OCI-LY1 (cell line): ENCODE data around the gene MED22.

Experiments used
- H2AFZ ChIP-seq: fragments of 200-600 bp; sonication (generic), shearing (Covaris generic); 2 replicates; pipeline ENCODE4 v1.6.0; 2014; ENCODE audit warnings: antibody characterized with exemption, mild to moderate bottlenecking, low read length
- H3F3A ChIP-seq: fragments of 200-600 bp; sonication (generic), shearing (Covaris generic); 2 replicates; pipeline ENCODE4 v1.6.0; 2014; ENCODE audit warnings: mild to moderate bottlenecking, antibody characterized with exemption, low read length, moderate library complexity; ENCODE audit not compliant: insufficient read depth
- H3K27ac ChIP-seq: fragments of 200-600 bp; sonication (generic); 2 replicates; pipeline ENCODE4 v1.5.1; 2014; ENCODE audit warnings: low read length, mixed run types, mild to moderate bottlenecking, low read depth; ENCODE audit not compliant: poor library complexity, severe bottlenecking
- H3K27me3 ChIP-seq: fragments of 200-600 bp; sonication (generic); 2 replicates; pipeline ENCODE4 v1.6.0; 2014; ENCODE audit warnings: antibody characterized with exemption, mild to moderate bottlenecking, low read length, moderate library complexity; ENCODE audit not compliant: insufficient read depth
- H3K36me3 ChIP-seq: fragments of 200-600 bp; sonication (generic); 2 replicates; pipeline ENCODE4 v1.6.1; 2014; ENCODE audit warnings: mild to moderate bottlenecking, antibody characterized with exemption, low read length, moderate library complexity, mixed read lengths; ENCODE audit not compliant: insufficient read depth
- H3K4me1 ChIP-seq: fragments of 200-600 bp; sonication (generic); 2 replicates; pipeline ENCODE4 v1.5.1; 2014; ENCODE audit warnings: mild to moderate bottlenecking, low read length, moderate library complexity; ENCODE audit not compliant: insufficient read depth, severe bottlenecking
- H3K4me2 ChIP-seq: fragments of 200-600 bp; sonication (generic), shearing (Covaris generic); 2 replicates; pipeline ENCODE4 v1.6.1; 2014; ENCODE audit warnings: low read length
- H3K4me3 ChIP-seq: fragments of 200-600 bp; sonication (generic); 2 replicates; pipeline ENCODE4 v1.5.1; 2014; ENCODE audit warnings: low read length, low read depth, mild to moderate bottlenecking, mixed read lengths; ENCODE audit not compliant: poor library complexity, severe bottlenecking
- H3K79me2 ChIP-seq: fragments of 200-600 bp; shearing (Covaris generic); 2 replicates; pipeline ENCODE4 v1.6.1; 2016; ENCODE audit warnings: mixed run types, low read length, mixed read lengths; ENCODE audit not compliant: insufficient read depth
- H3K9ac ChIP-seq: fragments of 200-600 bp; sonication (generic), shearing (Covaris generic); 2 replicates; pipeline ENCODE4 v1.6.1; 2014; ENCODE audit warnings: mild to moderate bottlenecking, low read length, mixed read lengths
- H3K9me2 ChIP-seq: fragments of 200-600 bp; sonication (generic), shearing (Covaris generic); 2 replicates; pipeline ENCODE4 v1.6.1; 2014; ENCODE audit warnings: low read depth, mild to moderate bottlenecking, low read length, mixed read lengths
- H3K9me3 ChIP-seq: fragments of 200-600 bp; shearing (Covaris generic); 2 replicates; pipeline ENCODE4 v1.6.1; 2014; ENCODE audit warnings: low read length, mixed read lengths
- H4K20me1 ChIP-seq: fragments of 200-600 bp; sonication (generic), shearing (Covaris generic); 2 replicates; pipeline ENCODE4 v1.6.0; 2016; ENCODE audit warnings: mild to moderate bottlenecking, low read length; ENCODE audit not compliant: insufficient read depth
- CTCF ChIP-seq: fragments of 200-600 bp; sonication (generic), shearing (Covaris generic); IDR thresholded peaks from 2 replicates; pipeline ENCODE4 v1.5.1; 2017; ENCODE audit warnings: mild to moderate bottlenecking, antibody characterized with exemption, low read length, moderate library complexity, mixed read lengths
- EZH2 ChIP-seq: fragments of 200-600 bp; sonication (generic), shearing (Covaris generic); IDR thresholded peaks from 2 replicates; pipeline ENCODE4 v1.8.0; 2017; ENCODE audit warnings: borderline replicate concordance, mixed run types, mild to moderate bottlenecking, antibody characterized with exemption, low read length, moderate library complexity, mixed read lengths

Gene MED22

GRCh38 chr9:133387680-133388079, 39.7 kb upstream of the MED22 start:
- no peak for TF ChIP-seq CTCF
- no peak for TF ChIP-seq EZH2
- H3K9me3 ChIP-seq: no peaks in the 10 kb centered on the region
- H4K20me1 ChIP-seq: no peaks in the 10 kb centered on the region
- H3K79me2 ChIP-seq: no peaks in the 10 kb centered on the region
- no peak overlapping the region for H3K27ac ChIP-seq
- no peak overlapping the region for H3K4me3 ChIP-seq
- H3F3A ChIP-seq: no peaks in the 10 kb centered on the region
- no peaks in the 10 kb centered on the region; the same call in 1 of the 2 replicates for H3K36me3 ChIP-seq
- H3K4me2 ChIP-seq: no peak overlapping the region
- no peaks in the 10 kb centered on the region for H3K4me1 ChIP-seq
- no peaks in the 10 kb centered on the region for H3K9me2 ChIP-seq
- H2AFZ ChIP-seq: no peak overlapping the region
- H3K27me3 ChIP-seq: peaks cover 7% of the 10 kb centered on the region; the same call in 1 of the 2 replicates
- no peak overlapping the region for H3K9ac ChIP-seq

- no peaks in the 10 kb centered on the region for H3K4me1 ChIP-seq
Measured at GRCh38 chr9:133386338-133386737, 38.4 kb upstream of the MED22 start.

GRCh38 chr9:133385452-133385851, 37.5 kb upstream of the MED22 start:
- TF ChIP-seq EZH2: no peak
- no peak for TF ChIP-seq CTCF
- H4K20me1 ChIP-seq: no peaks in the 10 kb centered on the region
- no peak overlapping the region for H2AFZ ChIP-seq
- H3K36me3 ChIP-seq: no peaks in the 10 kb centered on the region
- no peak overlapping the region for H3K27ac ChIP-seq
- H3K9ac ChIP-seq: no peak overlapping the region
- no peaks in the 10 kb centered on the region for H3F3A ChIP-seq
- H3K4me1 ChIP-seq: no peaks in the 10 kb centered on the region
- H3K9me3 ChIP-seq: no peaks in the 10 kb centered on the region
- H3K27me3 ChIP-seq: peaks cover 2% of the 10 kb centered on the region; the same call in 1 of the 2 replicates
- no peak overlapping the region for H3K4me3 ChIP-seq
- H3K4me2 ChIP-seq: no peak overlapping the region
- H3K9me2 ChIP-seq: no peaks in the 10 kb centered on the region
- H3K79me2 ChIP-seq: no peaks in the 10 kb centered on the region

More at GRCh38 chr9:133386338-133386737, 38.4 kb upstream of the MED22 start:
- Histone ChIP-seq H3K9me2 (no peaks in the 10 kb centered on the region), H3K79me2 (no peaks in the 10 kb centered on the region), H4K20me1 (no peaks in the 10 kb centered on the region), H3K4me2 (no peak overlapping the region), H3K9me3 (no peaks in the 10 kb centered on the region), H2AFZ (no peak overlapping the region), H3K4me3 (no peak overlapping the region), H3F3A (no peaks in the 10 kb centered on the region), H3K9ac (no peak overlapping the region), H3K36me3 (no peaks in the 10 kb centered on the region; the same call in 1 of the 2 replicates), H3K27ac (no peak overlapping the region), H3K27me3 (peaks cover 7% of the 10 kb centered on the region; the same call in 1 of the 2 replicates)
- TF ChIP-seq EZH2 (no peak), CTCF (no peak)
